Fibroblast of pulmonary artery (primary cell): ENCODE data around the gene APBB2.

Experiments
- DNase-seq: peaks from one replicate; pipeline ENCODE4 v3.0.0-alpha.2; 2010; ENCODE audit warnings: low read depth
- H3K4me3 ChIP-seq: replicated peaks from 2 replicates; pipeline ENCODE4 v1.5.1; 2011; ENCODE audit warnings: low read depth, mild to moderate bottlenecking, control low read depth, low read length, moderate library complexity
- CTCF ChIP-seq: IDR thresholded peaks from 2 replicates; pipeline ENCODE4 v1.5.1; 2011; ENCODE audit warnings: mild to moderate bottlenecking, control low read depth, low read length, inconsistent platforms; ENCODE audit errors: missing control alignments

Gene APBB2

GRCh38 chr4:40874901-40875300 lies 339.4 kb downstream of the APBB2 start:
- DNase-seq = no peak
- H3K4me3 ChIP-seq = no peak overlapping the region
- TF ChIP-seq CTCF = no peak

DNA sequence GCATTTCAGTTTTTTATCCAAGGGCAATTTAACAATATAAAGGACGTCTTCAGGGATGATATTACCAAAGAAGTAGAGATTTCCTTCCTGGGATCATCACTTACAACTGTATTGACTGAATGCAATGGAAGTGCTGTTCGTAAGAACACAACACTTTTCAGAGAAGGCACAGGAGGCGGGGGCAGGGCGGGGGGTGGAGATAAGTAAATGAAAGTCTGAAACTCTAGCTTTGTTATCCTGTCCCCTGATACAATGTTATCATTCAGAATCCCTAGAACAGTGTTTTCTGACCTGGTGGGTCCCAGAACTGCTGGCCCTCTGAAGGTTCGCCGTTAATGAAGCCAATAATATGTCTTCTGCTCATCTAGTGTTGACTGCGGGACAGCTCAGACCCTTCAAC lies 340.0 kb downstream of the APBB2 start:
- no peak for DNase-seq
- no peak overlapping the region for H3K4me3 ChIP-seq
- TF ChIP-seq CTCF = no peak

DNA sequence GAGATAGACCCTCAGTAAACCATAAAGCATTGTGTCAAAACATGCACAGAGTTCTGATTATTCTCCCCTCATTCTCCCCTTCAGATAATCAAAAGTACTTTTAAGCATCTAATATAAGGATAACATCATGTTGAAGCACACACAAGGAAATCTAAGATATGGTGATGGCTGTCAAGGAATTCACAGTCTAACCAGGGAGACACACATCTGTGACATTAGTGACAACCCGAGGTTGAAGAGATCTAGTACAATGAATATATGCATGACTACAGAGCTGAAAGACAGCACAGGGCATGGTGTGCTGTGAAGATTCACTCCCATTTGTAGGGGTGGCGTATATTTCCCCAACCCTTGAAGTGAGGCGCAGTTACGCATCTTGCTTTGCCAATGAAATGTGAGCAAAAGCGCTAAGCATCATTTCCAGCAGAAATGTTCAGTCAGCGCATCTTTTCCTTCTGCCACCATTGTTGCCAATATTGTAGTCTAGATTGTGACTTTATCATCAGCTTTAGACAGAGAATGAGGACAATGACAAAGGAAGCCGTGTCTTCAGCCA lies 342.6 kb downstream of the APBB2 start:
- no peak for DNase-seq
- no peak for TF ChIP-seq CTCF
- H3K4me3 ChIP-seq = no peak overlapping the region

DNA sequence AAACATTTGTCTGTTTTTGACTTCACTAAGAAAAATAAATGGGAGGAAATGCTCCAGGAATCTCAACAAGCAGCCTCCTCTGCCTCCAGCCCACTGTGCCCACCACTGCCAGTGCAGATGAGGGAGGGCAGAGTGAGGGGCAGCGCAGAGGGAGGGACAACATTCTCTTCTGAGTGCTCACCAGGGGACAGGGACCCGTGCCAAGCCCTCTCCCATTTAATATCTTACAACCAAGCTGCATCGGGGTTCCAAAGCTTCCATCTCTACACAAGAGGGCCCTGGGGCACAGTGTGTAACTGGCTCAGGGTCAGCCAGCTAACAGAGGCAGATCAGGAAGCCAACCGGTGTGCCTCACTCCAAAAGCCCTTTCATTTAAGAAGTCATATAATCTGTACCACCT lies 344.2 kb downstream of the APBB2 start:
- no peak for DNase-seq

DNA sequence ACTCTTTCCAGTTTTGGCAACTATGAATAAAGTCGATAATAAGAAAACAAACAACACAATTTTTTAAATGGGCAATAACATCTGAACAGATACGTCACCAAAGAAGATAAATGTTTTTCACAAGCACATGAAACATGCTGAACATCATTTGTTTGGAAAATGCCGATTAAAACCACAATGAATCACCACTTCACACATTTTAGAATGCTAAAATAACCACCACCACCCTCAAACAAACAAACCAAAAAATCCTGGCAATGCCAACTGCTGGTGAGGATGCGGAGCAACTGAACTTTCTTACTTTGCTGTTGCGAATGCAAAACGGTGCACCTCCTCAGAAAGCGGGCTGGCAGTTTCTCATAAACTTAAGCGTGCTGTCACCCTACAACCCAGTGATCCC lies 348.6 kb downstream of the APBB2 start:
- TF ChIP-seq CTCF = no peak
- no peak overlapping the region for H3K4me3 ChIP-seq
- DNase-seq = no peak

More for the DNA sequence above, 344.2 kb downstream of the APBB2 start:
- no peak overlapping the region for H3K4me3 ChIP-seq
- TF ChIP-seq CTCF = no peak

GRCh38 chr4:40864531-40864930 lies 349.8 kb downstream of the APBB2 start:
- TF ChIP-seq CTCF = no peak
- no peak for DNase-seq
- H3K4me3 ChIP-seq = no peak overlapping the region

- no peak for DNase-seq
- TF ChIP-seq CTCF = no peak
- no peak overlapping the region for H3K4me3 ChIP-seq
Measured at GRCh38 chr4:40858962-40859361, 355.4 kb downstream of the APBB2 start.
